Smooth muscle cell (in vitro differentiated cells): ENCODE data around the gene MAB21L4. TPM values are rescaled to one million over a fixed set of nuclear protein-coding genes. Genes with fewer than 3 reads are reported as not detected.
"Not testable (repeated sequence)": the region's sequence is repeated elsewhere in the genome, so short reads cannot be mapped to it uniquely, and the experiment has no call there.

Experiments used
- DNase-seq: peaks from one replicate; lab custom pipeline; 2025; ENCODE audit not compliant: unreplicated experiment; lab: John Stamatoyannopoulos, UW
- H2AFZ ChIP-seq: fragments of 200-600 bp; sonication (generic); 2 replicates; pipeline ENCODE4 v1.6.0; 2016; ENCODE audit warnings: antibody characterized with exemption, low read depth, mild to moderate bottlenecking
- H3F3A ChIP-seq: fragments of 200-600 bp; sonication (generic); 2 replicates; pipeline ENCODE4 v1.6.0; 2017; ENCODE audit warnings: antibody characterized with exemption, low read depth
- H3K27ac ChIP-seq: fragments of 200-600 bp; sonication (generic); 2 replicates; pipeline ENCODE4 v1.5.1; 2016; ENCODE audit warnings: low read depth, mild to moderate bottlenecking
- H3K27me3 ChIP-seq: fragments of 200-600 bp; sonication (generic); 2 replicates; pipeline ENCODE4 v1.6.1; 2016; ENCODE audit warnings: low read depth, mild to moderate bottlenecking
- H3K36me3 ChIP-seq: fragments of 200-600 bp; sonication (generic); 2 replicates; pipeline ENCODE4 v1.5.1; 2016; ENCODE audit warnings: low read depth
- H3K4me1 ChIP-seq: fragments of 200-600 bp; sonication (generic); 2 replicates; pipeline ENCODE4 v1.5.1; 2016; ENCODE audit warnings: low read depth
- H3K4me2 ChIP-seq: fragments of 200-600 bp; sonication (generic); 2 replicates; pipeline ENCODE4 v1.6.0; 2016; ENCODE audit warnings: mild to moderate bottlenecking
- H3K4me3 ChIP-seq: fragments of 200-600 bp; sonication (generic); 2 replicates; pipeline ENCODE4 v1.5.1; 2016; ENCODE audit warnings: mild to moderate bottlenecking
- H3K79me2 ChIP-seq: fragments of 200-600 bp; sonication (generic); 2 replicates; pipeline ENCODE4 v1.6.0; 2016; ENCODE audit warnings: low read depth, mild to moderate bottlenecking
- H3K9ac ChIP-seq: fragments of 200-600 bp; sonication (generic); 2 replicates; pipeline ENCODE4 v1.6.0; 2016; ENCODE audit warnings: low read depth
- H3K9me3 ChIP-seq: fragments of 200-600 bp; sonication (generic); replicated peaks from 2 replicates; pipeline ENCODE4 v1.5.1; 2016; ENCODE audit warnings: low read depth
- H4K20me1 ChIP-seq: fragments of 200-600 bp; sonication (generic); 2 replicates; pipeline ENCODE4 v1.6.0; 2016; ENCODE audit warnings: low read depth
- CTCF ChIP-seq: fragments of 200-600 bp; sonication (generic); IDR thresholded peaks from 2 replicates; pipeline ENCODE4 v1.5.1; 2017; ENCODE audit warnings: borderline replicate concordance, mild to moderate bottlenecking, antibody characterized with exemption; ENCODE audit not compliant: insufficient read depth, poor library complexity, severe bottlenecking
- WGBS: methylation state at CpG from one replicate; pipeline ENCODE4 v1.1.7; 2016; ENCODE audit warnings: low lambda C conversion rate; 5-methylcytosine and 5-hydroxymethylcytosine counted together
- polyA plus RNA-seq: library from polyadenylated mRNA; unstranded; fragments of >200 nt; fragmentation: Nextera tagmentation; extraction: Ambion mirVana; gene quantifications from 2 replicates; pipeline ENCODE4 v1.2.1, GENCODE V29; 2016
- total RNA-seq: library from RNA; depleted of rRNA; stranded (reverse); fragments of >200 nt; gene quantifications from 2 replicates; pipeline ENCODE4 v1.2.3, GENCODE V29; 2014

The MAB21L4 gene
- total and polyA plus RNA-seq, 2 experiments from 2014 or later, result 0.53 to 2.2 TPM

GRCh38 chr2:240846873-240847595 lies 48.9 kb downstream of the MAB21L4 start:
- Histone ChIP-seq H3K27me3 (no peaks in the 10 kb centered on the region), H2AFZ (no peak overlapping the region), H3K4me2 (no peak overlapping the region), H3K79me2 (no peaks in the 10 kb centered on the region), H3K9me3 (no peaks in the 10 kb centered on the region), H4K20me1 (no peaks in the 10 kb centered on the region), H3K9ac (no peak overlapping the region), H3K4me3 (no peak overlapping the region), H3F3A (no peaks in the 10 kb centered on the region), H3K36me3 (no peaks in the 10 kb centered on the region), H3K4me1 (no peaks in the 10 kb centered on the region), H3K27ac (no peak overlapping the region)
- DNase-seq, result no peak
- WGBS, result 85% methylated on average over 5 of the region's 5 CpGs
- no peak for TF ChIP-seq CTCF

GRCh38 chr2:240846309-240846708 lies 49.6 kb downstream of the MAB21L4 start:
- H3K9ac ChIP-seq, H3K4me3 ChIP-seq, H3K27ac ChIP-seq, H3K4me1 ChIP-seq, H3K27me3 ChIP-seq, H3K36me3 ChIP-seq, DNase-seq, H3K79me2 ChIP-seq, H3K4me2 ChIP-seq, H2AFZ ChIP-seq, H3K9me3 ChIP-seq, H4K20me1 ChIP-seq, H3F3A ChIP-seq: not testable (repeated sequence)
- WGBS, result 89% methylated on average over 2 of the region's 2 CpGs

- Histone ChIP-seq H3K27ac (no peak overlapping the region), H3F3A (no peaks in the 10 kb centered on the region), H3K4me1 (no peaks in the 10 kb centered on the region), H3K36me3 (no peaks in the 10 kb centered on the region), H3K4me3 (no peak overlapping the region), H4K20me1 (no peaks in the 10 kb centered on the region), H3K4me2 (no peak overlapping the region), H3K9ac (no peak overlapping the region), H3K79me2 (no peaks in the 10 kb centered on the region), H3K27me3 (no peaks in the 10 kb centered on the region), H3K9me3 (no peaks in the 10 kb centered on the region), H2AFZ (no peak overlapping the region)
- TF ChIP-seq CTCF, result peak; percentile 58
- DNase-seq, result peak; percentile 19
- 61% methylated on average over 9 of the region's 9 CpGs for WGBS
These were observed 55.4 kb downstream of the MAB21L4 start for GRCh38 chr2:240840435-240841060.

GRCh38 chr2:240839152-240840143 lies 56.5 kb downstream of the MAB21L4 start:
- peak overlapping the region; percentile 38 for H3K27ac ChIP-seq
- WGBS, result 70% methylated on average over 28 of the region's 28 CpGs
- no peaks in the 10 kb centered on the region for H3K79me2 ChIP-seq
- no peak overlapping the region for H2AFZ ChIP-seq
- H3K9ac ChIP-seq, result no peak overlapping the region
- H4K20me1 ChIP-seq, result no peaks in the 10 kb centered on the region
- no peaks in the 10 kb centered on the region for H3K9me3 ChIP-seq
- H3K4me3 ChIP-seq, result no peak overlapping the region
- no peak overlapping the region for H3K4me2 ChIP-seq
- no peak for DNase-seq
- H3K27me3 ChIP-seq, result no peaks in the 10 kb centered on the region
- no peak for TF ChIP-seq CTCF
- H3F3A ChIP-seq, result no peaks in the 10 kb centered on the region
- no peaks in the 10 kb centered on the region for H3K36me3 ChIP-seq
- no peaks in the 10 kb centered on the region for H3K4me1 ChIP-seq
